HG02610 (cell line): ENCODE results near the gene CCDC190.
"Not testable (repeated sequence)": the region's sequence is repeated elsewhere in the genome, so short reads cannot be mapped to it uniquely, and the experiment has no call there.

Source experiments
- ATAC-seq: cut with Tn5 transposase; IDR thresholded peaks from one replicate; pipeline ENCODE4 v1.9.1; 2021; ENCODE audit warnings: mild to moderate bottlenecking, moderate library complexity; ENCODE audit not compliant: unreplicated experiment

The CCDC190 gene

DNA sequence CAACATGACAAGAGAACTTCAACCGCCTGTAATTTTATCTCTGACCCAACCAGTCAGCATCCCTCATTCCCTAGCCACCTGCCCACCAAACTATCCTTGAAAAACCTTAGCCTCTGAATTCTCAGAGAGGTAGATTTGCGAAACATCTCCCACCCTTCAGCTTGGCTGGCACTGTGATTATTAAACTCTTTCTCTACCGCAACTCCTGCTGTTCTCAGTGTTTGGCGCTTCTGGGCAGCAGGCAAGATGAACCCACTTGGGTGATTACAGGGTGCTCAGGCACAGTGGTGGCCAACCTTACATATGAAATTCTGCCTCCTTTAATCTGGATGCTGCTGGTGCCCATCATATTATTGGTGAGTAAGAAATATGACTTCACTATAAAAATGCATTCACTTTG lies 22.1 kb downstream of the CCDC190 start:
- ATAC-seq, result no peak

- peak; percentile 95 for ATAC-seq
Measured at GRCh38 chr1:162835157-162835899, 25.6 kb downstream of the CCDC190 start.

DNA sequence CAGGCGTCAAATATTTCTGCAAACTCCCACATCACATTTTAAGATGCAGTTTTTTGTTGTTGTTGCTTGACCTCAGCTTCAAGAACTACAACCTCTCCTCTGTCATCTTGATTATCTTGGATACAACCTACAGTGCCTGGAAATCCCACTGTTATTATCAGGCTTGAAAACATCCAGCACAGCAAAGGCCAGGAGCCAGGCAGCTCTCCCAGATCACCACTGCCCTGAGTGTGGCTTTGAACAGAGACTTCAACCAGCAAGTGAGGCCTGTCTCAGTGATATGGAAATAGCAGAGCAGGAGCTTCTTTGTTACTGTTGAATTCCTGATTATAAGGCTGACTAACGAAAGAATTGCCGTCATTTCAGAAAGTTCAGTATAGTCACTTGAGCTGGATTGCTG lies 28.5 kb downstream of the CCDC190 start:
- no peak for ATAC-seq

GRCh38 chr1:162829268-162829667 lies 31.7 kb downstream of the CCDC190 start:
- ATAC-seq, result no peak

DNA sequence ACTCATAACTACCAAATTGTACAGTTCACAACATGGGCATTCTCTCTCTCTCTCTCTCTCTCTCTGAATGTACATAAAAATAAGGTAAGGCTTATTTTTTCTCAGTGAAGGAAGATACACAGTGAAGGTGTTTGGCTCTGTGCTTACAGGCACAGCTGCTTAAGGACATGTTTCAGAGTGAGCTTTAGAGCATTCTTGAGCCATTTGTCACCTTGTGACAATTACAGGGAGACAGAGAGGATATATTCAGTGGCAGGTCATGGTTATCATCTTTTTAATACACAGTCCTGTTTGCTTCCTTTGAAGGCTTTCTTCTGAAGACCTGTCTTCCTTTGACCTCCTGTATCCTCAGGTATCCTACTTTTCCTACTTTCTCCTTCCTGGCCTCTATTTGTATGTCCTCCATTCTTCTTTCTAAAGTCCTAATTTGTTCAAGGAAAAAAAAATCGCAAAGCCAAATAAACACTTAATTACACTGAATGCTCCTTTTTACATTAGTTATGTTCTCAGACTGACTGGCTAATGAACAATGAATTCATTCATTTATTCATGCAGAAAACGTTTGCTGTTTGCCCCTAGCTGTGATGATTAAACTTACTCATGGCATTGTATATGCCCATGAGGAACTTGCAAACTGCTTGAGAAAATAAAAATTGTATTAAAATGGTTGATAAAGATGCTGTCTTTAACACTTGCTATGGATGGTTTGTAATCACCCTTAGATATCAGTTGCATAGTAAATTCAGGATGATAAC lies 37.0 kb downstream of the CCDC190 start:
- no peak for ATAC-seq

DNA sequence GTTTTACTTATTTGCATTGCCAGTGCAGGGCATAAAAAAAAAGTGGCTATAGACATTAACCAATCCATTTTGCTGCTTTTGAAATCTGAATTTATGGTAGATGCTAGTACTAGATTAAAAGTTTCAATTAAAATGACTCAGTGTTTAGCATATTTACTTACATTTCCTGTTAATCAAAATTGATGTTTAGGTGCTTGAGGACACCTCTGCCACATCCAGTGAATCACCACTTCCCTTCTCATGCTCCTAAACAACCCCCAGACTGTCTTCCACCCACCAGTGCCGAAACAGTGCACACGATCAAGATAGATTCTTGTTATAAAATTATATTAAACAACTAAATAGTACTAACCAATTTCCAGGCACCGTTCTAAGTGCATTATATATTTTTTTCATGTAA lies 37.7 kb downstream of the CCDC190 start:
- no peak for ATAC-seq

GRCh38 chr1:162822391-162823200 lies 38.4 kb downstream of the CCDC190 start:
- ATAC-seq, result no peak

DNA sequence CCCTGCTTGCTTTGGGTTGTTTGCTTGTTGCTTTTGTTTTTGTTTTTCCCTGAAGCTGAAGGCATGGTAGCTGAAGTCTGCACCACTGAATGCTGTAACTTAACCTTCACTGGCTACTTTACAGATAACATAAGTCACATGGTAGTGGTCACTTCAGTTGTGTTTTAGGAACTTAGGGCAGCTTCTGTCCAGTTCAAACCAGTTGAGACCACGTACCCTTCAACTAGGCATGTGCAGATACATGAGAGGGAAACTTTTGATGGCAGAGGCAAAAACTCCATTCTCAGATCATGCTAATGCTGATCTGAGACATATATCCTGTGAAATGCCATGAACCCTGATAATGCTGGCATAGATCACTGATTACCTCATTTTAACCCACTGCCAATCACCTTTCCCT lies 42.3 kb downstream of the CCDC190 start:
- not testable (repeated sequence) for ATAC-seq

GRCh38 chr1:162818136-162818535 lies 42.8 kb downstream of the CCDC190 start:
- not testable (repeated sequence) for ATAC-seq

GRCh38 chr1:162812357-162812756 lies 48.6 kb downstream of the CCDC190 start:
- ATAC-seq, result not testable (repeated sequence)

DNA sequence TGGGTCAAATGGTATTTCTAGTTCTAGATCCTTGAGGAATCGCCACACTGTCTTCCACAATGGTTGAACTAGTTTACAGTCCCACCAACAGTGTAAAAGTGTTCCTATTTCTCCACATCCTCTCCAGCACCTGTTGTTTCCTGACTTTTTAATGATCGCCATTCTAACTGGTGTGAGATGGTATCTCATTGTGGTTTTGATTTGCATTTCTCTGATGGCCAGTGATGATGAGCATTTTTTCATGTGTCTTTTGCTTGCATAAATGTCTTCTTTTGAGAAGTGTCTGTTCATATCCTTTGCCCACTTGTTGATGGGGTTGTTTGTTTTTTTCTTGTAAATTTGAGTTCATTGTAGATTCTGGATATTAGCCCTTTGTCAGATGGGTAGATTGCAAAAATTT lies 53.5 kb downstream of the CCDC190 start:
- not testable (repeated sequence) for ATAC-seq
